ENCODE measurements around the gene C10orf120. TPM values are rescaled to one million over a fixed set of nuclear protein-coding genes. Genes with fewer than 3 reads are reported as not detected.

The C10orf120 gene
- total and polyA plus RNA-seq, 2 donors (not counting 3 experiments of a cell fraction or from before 2014, with no cell fraction given): not detected

DNA sequence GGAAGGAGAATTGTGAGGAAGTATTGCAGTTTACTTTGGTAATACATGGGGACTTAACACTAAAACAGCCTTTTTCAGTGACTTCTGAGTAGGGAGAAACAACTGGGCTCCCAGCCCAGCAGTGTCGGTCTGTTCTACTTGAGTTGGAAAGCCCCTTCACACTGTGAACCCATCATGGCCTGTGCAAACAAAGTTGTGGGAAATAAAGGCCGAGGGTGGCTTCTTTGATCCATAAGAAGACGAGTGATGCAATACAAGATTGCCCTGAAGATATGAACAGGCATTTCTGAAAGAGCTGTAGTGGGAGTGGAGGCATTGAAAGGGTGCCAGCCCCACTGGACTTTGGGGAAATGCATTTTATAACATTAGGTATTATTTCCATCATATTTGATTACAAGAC is 28.3 kb downstream of the C10orf120 start:
- intact Hi-C loops (cut with micrococcal nuclease): no loop called here
- POLR2A ChIA-PET: no interaction called here
- no peaks in the 10 kb centered on the region for H4K20me1 ChIP-seq (replicated peaks; ENCODE audit: control insufficient read depth, extremely low read depth, insufficient read depth, low read length)
- H3K36me3 ChIP-seq (ENCODE audit: control insufficient read depth in 2 of 2, extremely low read depth in 1 of 2, insufficient read depth in 2 of 2, low read length in 2 of 2): no peaks in the 10 kb centered on the region
- TF ChIP-seq POLR2AphosphoS5 (IDR thresholded peaks at IDR 0.05; ENCODE audit: insufficient read depth, low read depth, low read length): no peak
- TF ChIP-seq, protein P1, sequence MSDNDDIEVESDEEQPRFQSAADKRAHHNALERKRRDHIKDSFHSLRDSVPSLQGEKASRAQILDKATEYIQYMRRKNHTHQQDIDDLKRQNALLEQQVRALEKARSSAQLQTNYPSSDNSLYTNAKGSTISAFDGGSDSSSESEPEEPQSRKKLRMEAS (IDR thresholded peaks at IDR 0.05; ENCODE audit: insufficient read depth, insufficient read length): no peak
- no peak for TF ChIP-seq JUN (IDR thresholded peaks at IDR 0.05; ENCODE audit: borderline replicate concordance, insufficient read depth, insufficient read length, low read depth)
- no peak for TF ChIP-seq FOS (IDR thresholded peaks at IDR 0.05; ENCODE audit: borderline replicate concordance, insufficient read depth, low read length)
- no peak for TF ChIP-seq GATA2 (IDR thresholded peaks at IDR 0.05; ENCODE audit: insufficient read depth, insufficient read length, low read depth, low read length)
- TF ChIP-seq POLR2A (IDR thresholded peaks at IDR 0.05; ENCODE audit: low read depth, low read length): no peak
- TF ChIP-seq, protein P2, sequence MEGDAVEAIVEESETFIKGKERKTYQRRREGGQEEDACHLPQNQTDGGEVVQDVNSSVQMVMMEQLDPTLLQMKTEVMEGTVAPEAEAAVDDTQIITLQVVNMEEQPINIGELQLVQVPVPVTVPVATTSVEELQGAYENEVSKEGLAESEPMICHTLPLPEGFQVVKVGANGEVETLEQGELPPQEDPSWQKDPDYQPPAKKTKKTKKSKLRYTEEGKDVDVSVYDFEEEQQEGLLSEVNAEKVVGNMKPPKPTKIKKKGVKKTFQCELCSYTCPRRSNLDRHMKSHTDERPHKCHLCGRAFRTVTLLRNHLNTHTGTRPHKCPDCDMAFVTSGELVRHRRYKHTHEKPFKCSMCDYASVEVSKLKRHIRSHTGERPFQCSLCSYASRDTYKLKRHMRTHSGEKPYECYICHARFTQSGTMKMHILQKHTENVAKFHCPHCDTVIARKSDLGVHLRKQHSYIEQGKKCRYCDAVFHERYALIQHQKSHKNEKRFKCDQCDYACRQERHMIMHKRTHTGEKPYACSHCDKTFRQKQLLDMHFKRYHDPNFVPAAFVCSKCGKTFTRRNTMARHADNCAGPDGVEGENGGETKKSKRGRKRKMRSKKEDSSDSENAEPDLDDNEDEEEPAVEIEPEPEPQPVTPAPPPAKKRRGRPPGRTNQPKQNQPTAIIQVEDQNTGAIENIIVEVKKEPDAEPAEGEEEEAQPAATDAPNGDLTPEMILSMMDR (IDR thresholded peaks at IDR 0.05; ENCODE audit: extremely low read depth in 1 of 2, insufficient read depth in 1 of 2, low read depth in 1 of 2, low read length in 2 of 2): no peak
- TF ChIP-seq EZH2 (IDR thresholded peaks at IDR 0.05; ENCODE audit: borderline replicate concordance, low read depth, low read length, severe bottlenecking): no peak
- TF ChIP-seq MYC (IDR thresholded peaks at IDR 0.05; ENCODE audit: low read depth, low read length): no peak
- H3K27me3 ChIP-seq (ENCODE audit: control insufficient read depth in 2 of 2, insufficient read depth in 2 of 2, low read length in 2 of 2): no peaks in the 10 kb centered on the region
- no TSS peak for BruUV-seq (replicated peaks)
- no peak for DNase-seq (ENCODE audit: low read depth, low spot score)
- dilution Hi-C loops (cut with MboI; ENCODE audit: extremely low pct_ligation_motif_present, low sequenced_read_pairs): no loop called here
- H2AFZ ChIP-seq (ENCODE audit: low read depth, low read length): no peak overlapping the region
- H3K4me3 ChIP-seq (replicated peaks in 1 of 3; ENCODE audit: insufficient read depth in 1 of 3, low read depth in 1 of 3, low read length in 3 of 3): no peak overlapping the region
- H3K4me1 ChIP-seq (ENCODE audit: control insufficient read depth, extremely low read depth, insufficient read depth, low read length): no peaks in the 10 kb centered on the region
- no peaks in the 10 kb centered on the region for H3K9me1 ChIP-seq (replicated peaks; ENCODE audit: control insufficient read depth, extremely low read depth, insufficient read depth, low read length)
- CTCF ChIA-PET: interaction anchor here (1.4 kb wide), 1 partner anchor 22 kb away, joined by 3 read pairs; no protein-coding TSS in a partner anchor
- no peak for FAIRE-seq
- no peak overlapping the region for H3K4me2 ChIP-seq (ENCODE audit: insufficient read depth, low read length)
- H3K79me2 ChIP-seq (ENCODE audit: control insufficient read depth, insufficient read depth, low read length): no peaks in the 10 kb centered on the region
- H3K27ac ChIP-seq (ENCODE audit: insufficient read depth, low read depth, low read length): no peak overlapping the region
- no peak overlapping the region for H3K9ac ChIP-seq (replicated peaks; ENCODE audit: extremely low read depth, insufficient read depth, low read length)
- no peaks in the 10 kb centered on the region for H3K9me3 ChIP-seq (replicated peaks; ENCODE audit: control insufficient read depth, insufficient read depth, low read length)
